Measurements from ENCODE around the gene PUS7L.
"Not testable (repeated sequence)": the region's sequence is repeated elsewhere in the genome, so short reads cannot be mapped to it uniquely, and the experiment has no call there.

The PUS7L gene, protein sequence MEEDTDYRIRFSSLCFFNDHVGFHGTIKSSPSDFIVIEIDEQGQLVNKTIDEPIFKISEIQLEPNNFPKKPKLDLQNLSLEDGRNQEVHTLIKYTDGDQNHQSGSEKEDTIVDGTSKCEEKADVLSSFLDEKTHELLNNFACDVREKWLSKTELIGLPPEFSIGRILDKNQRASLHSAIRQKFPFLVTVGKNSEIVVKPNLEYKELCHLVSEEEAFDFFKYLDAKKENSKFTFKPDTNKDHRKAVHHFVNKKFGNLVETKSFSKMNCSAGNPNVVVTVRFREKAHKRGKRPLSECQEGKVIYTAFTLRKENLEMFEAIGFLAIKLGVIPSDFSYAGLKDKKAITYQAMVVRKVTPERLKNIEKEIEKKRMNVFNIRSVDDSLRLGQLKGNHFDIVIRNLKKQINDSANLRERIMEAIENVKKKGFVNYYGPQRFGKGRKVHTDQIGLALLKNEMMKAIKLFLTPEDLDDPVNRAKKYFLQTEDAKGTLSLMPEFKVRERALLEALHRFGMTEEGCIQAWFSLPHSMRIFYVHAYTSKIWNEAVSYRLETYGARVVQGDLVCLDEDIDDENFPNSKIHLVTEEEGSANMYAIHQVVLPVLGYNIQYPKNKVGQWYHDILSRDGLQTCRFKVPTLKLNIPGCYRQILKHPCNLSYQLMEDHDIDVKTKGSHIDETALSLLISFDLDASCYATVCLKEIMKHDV

GRCh38 chr12:43758728-43759563, at the start of gene PUS7L, which contains the start of gene IRAK4:
Gene PUS7L (minus strand): TSS chr12:43758790. CDS start chr12:43755245, 3,545 bp downstream.
Gene IRAK4 (plus strand): TSS chr12:43758951. CDS start chr12:43768112, 9,161 bp downstream.
- DNase-seq (ENCODE audit: low spot score): peak; percentile 98

GRCh38 chr12:43807386-43807785, 48.8 kb upstream of the PUS7L start:
- DNase-seq (ENCODE audit: low spot score): no peak

GRCh38 chr12:43806737-43807072, 48.1 kb upstream of the PUS7L start:
- no peak for DNase-seq (ENCODE audit: low spot score)

- peak; percentile 93 for DNase-seq (ENCODE audit: low spot score)
These were observed 47.5 kb upstream of the PUS7L start, which contains the start of gene TWF1 for GRCh38 chr12:43805860-43806736. Gene TWF1 (minus strand): TSS chr12:43806317. CDS start chr12:43806245, 72 bp downstream.

DNA sequence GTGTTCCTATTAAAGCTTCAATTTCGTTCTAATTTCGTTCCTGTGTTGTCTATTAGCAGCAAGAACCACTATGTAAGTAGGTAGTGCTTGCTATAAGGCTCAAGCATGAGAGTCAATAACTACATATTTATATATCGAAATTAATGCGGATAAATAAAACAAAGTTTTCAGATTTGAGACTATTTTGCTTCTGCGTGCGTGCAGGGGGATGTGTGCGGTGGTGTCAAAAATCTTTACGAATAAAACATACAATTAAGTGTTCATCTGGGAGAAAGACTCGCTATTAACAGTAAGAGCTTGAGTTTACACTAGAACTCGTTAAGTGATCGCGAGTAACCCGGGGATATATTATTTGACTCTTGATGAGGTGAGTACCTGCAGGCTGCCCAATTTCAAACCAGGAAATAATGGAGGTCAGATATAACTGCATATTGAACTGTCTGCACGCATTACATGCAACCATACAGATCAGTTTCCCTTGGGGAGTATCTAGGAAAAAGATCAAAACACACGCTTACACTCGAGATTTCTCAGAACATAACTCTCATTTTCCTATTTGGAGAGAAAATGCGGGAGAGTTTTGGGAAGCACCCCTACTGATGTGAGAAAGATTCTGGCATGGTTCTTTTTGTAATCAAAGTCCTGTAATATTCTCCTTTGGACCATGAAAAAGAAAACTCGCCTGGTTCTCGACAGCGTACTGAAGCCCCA, 46.7 kb upstream of the PUS7L start:
- no peak for DNase-seq (ENCODE audit: low spot score)

DNA sequence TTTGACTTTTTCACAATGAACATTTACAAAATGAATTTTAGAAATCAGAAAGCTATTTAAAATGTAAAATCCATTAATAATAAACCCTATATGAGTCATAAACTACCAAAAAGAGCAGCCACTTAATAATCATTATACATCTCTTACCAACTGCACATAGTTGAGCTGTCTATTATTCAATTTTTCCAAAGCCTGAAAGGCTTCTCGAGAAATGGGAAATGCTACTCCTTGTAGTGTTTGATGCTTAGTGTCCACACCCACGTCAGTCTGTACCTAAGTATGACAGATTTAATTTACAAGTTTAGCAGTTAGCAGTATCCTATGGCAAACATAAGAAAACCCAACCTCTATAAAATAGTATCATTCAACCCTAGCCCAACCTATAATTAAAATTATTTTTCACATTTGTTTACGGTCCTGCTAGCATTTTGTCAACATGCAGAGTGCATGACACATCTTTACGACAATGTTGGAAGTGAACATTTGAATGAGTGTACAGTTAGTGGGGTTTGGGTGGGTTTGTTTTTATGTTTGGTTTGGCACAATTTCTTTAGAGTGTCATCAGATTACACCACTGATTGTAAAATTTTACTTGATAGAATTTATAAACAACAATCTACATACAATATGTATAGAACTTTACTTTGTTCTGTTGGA, 39.1 kb upstream of the PUS7L start:
- DNase-seq (ENCODE audit: low spot score): no peak

GRCh38 chr12:43795716-43796280, 37.2 kb upstream of the PUS7L start:
- DNase-seq (ENCODE audit: low spot score): no peak

DNA sequence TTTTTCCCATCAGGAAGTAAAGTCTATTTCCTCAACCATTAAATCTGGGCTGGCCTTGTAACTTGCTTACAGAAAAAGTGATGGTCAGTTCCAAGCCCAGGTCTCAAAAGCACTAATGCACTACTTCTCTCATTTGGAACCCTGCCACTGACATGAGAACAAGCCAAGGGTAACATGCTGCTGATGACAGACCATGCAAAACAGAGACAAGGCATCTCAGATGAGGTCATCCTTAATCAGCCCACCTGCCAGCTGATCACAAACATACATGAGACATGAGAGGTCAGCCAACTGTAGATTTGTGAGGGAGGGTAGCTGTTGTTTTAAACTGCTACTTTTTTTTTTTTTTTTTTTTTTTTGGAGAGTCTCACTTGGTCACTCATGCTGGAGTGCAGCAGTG, 31.4 kb upstream of the PUS7L start:
- DNase-seq (ENCODE audit: low spot score): no peak

DNA sequence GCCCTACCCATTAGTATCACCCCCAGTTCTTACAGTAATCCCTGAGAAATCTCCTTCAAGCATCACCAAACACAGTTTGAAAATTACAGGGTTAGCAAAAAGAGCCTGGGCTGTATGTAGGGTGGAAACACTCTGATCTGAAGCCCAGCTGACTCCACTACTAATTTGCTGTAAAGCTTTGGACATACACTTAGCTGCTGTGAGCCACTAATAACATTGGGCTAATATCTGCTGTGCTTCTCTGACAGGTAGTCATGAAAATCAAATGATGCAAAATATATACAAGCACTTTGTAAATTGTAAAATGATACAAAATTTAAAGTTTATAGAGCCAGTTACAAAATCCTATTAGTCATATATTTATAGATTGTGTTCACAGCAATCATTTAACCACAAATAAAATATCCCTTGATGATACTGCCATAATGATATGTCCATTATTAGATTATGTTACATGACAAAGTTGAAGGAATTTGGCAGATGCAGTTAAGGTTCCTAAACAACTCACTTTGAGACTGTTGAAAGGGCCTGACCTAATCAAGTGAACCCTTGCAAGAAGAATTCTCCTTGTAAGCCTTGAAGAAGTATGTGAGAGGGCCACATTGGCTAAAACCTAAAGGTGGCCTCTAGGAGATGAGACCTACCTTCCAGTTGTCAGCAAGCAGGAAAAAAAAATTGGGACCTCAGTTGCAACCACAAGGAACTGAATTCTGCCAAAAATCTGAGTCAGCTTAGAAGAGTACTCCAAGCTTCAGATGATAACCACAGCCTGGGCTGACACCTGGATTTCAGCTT, 28.5 kb upstream of the PUS7L start:
- DNase-seq (ENCODE audit: low spot score): no peak

DNA sequence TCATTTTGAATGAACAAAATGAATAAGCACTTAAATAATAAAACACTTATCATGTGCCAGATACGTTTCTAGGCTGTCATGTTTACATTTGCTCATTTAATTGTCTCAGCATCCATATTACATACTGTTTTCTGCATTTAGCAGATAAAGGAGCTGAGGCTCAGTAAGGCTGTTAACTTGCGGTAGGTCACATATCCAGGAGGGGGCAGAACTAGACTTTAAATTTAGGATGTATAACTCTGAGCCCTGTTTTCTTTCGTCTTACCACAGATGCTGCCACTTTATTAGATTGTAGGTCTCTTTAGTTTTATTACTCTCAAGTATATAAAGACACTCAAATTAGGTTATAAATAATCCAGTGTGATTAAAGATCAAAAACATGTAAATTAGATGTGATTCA, 17.9 kb upstream of the PUS7L start:
- peak; percentile 30 for DNase-seq (ENCODE audit: low spot score)

DNA sequence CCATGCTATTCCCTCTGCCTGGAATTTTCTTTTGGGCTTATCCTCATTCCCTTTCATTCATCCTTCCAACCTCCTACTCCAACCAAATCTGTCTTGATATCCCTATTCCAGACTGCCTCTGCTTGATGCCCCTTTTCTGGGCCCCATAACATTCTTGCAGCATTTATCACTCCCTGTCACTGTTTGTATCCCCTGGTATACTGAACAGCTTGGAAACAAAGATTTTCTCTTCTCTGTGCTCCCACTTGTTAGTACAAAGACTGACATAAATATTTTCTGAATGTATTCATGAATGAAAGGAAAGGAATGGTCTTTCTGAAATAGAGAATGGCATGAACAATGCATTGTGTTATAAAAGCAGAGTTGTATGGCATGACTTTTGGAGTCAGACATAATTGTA, 7.7 kb upstream of the PUS7L start:
- DNase-seq (ENCODE audit: low spot score): no peak

- no peak for DNase-seq (ENCODE audit: low spot score)
These were observed 5.9 kb upstream of the PUS7L start for GRCh38 chr12:43764528-43764927.

GRCh38 chr12:43763769-43764168, 5.2 kb upstream of the PUS7L start:
- DNase-seq (ENCODE audit: low spot score): no peak

GRCh38 chr12:43762596-43762995, 4.0 kb upstream of the PUS7L start:
- DNase-seq (ENCODE audit: low spot score): no peak

- DNase-seq (ENCODE audit: low spot score): no peak
These were observed 2.9 kb upstream of the PUS7L start for GRCh38 chr12:43761500-43761899.

GRCh38 chr12:43760396-43760795, 1.8 kb upstream of the PUS7L start:
- DNase-seq (ENCODE audit: low spot score): no peak

- peak; percentile 44 for DNase-seq (ENCODE audit: low spot score)
These were observed 303 bp downstream of the PUS7L start for GRCh38 chr12:43758247-43758727.

GRCh38 chr12:43754015-43754414, 4.6 kb downstream of the PUS7L start:
- no peak for DNase-seq (ENCODE audit: low spot score)

GRCh38 chr12:43751360-43751759, 7.2 kb downstream of the PUS7L start:
- DNase-seq (ENCODE audit: low spot score): not testable (repeated sequence)

Measured in AG08395 (cell line).